Mammary epithelial cell (primary cell): ENCODE data around the gene PTX4.

ENCODE experiments used
- CTCF ChIP-seq, 2 donors: IDR thresholded peaks in 1 of 2; conservative IDR thresholded peaks in 1 of 2; 2 replicates each; pipeline ENCODE4 v1.5.1; 2011 to 2012; ENCODE audit warnings: inconsistent platforms in 2 of 2, low read length in 2 of 2, mild to moderate bottlenecking in 2 of 2, control low read depth in 1 of 2, low read depth in 1 of 2; ENCODE audit not compliant: insufficient read depth in 1 of 2; ENCODE audit errors: extremely low read depth in 1 of 2
- EZH2 ChIP-seq: IDR thresholded peaks from 2 replicates; pipeline ENCODE4 v1.6.1; 2012; ENCODE audit warnings: low read length, inconsistent platforms, borderline replicate concordance

GRCh38 chr16:1453316-1453715 is 35.4 kb downstream of the PTX4 start:
- no peak for TF ChIP-seq CTCF (conservative IDR thresholded peaks at IDR 0.05 in 1 of 2, IDR thresholded peaks at IDR 0.05 in 1 of 2; ENCODE audit: extremely low read depth in 1 of 2, insufficient read depth in 1 of 2, low read depth in 1 of 2, low read length in 2 of 2)
- TF ChIP-seq EZH2, result no peak
